Gastroesophageal sphincter (tissue), 3 donors: ENCODE results near the gene DNAAF3.

Source experiments
- EP300 ChIP-seq: sonication (generic); formaldehyde crosslinking; IDR thresholded peaks from one replicate; pipeline ENCODE4 v1.6.1; 2017; ENCODE audit warnings: antibody characterized with exemption, mild to moderate bottlenecking
- POLR2A ChIP-seq, 2 donors: fragments of 450-650 bp; IDR thresholded peaks; one replicate each; pipeline ENCODE4 v1.6.1; 2017; ENCODE audit warnings: antibody characterized with exemption in 2 of 2, mild to moderate bottlenecking in 2 of 2, moderate library complexity in 1 of 2
- TF ChIP-seq, protein P1 (sequence below), 4 experiments: fragments of 200-600 bp in 2 of 4; fragments of 450-650 bp in 2 of 4; sonication (generic) in 1 of 4; IDR thresholded peaks; one replicate each; pipeline ENCODE4 v1.5.1; 2017 to 2019; ENCODE audit warnings: antibody characterized with exemption in 4 of 4, mild to moderate bottlenecking in 2 of 4, moderate library complexity in 2 of 4

- TF ChIP-seq POLR2A (IDR thresholded peaks at IDR 0.05) (no peak), EP300 (no peak)
- TF ChIP-seq, protein P1, sequence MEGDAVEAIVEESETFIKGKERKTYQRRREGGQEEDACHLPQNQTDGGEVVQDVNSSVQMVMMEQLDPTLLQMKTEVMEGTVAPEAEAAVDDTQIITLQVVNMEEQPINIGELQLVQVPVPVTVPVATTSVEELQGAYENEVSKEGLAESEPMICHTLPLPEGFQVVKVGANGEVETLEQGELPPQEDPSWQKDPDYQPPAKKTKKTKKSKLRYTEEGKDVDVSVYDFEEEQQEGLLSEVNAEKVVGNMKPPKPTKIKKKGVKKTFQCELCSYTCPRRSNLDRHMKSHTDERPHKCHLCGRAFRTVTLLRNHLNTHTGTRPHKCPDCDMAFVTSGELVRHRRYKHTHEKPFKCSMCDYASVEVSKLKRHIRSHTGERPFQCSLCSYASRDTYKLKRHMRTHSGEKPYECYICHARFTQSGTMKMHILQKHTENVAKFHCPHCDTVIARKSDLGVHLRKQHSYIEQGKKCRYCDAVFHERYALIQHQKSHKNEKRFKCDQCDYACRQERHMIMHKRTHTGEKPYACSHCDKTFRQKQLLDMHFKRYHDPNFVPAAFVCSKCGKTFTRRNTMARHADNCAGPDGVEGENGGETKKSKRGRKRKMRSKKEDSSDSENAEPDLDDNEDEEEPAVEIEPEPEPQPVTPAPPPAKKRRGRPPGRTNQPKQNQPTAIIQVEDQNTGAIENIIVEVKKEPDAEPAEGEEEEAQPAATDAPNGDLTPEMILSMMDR (IDR thresholded peaks at IDR 0.05), result no peak
Observed at GRCh38 chr19:55169136-55169535, 2.7 kb upstream of the DNAAF3 start.
